IPS-20b (cell line): Measurements from ENCODE around the gene NYNRIN.
"Not testable (repeated sequence)": the region's sequence is repeated elsewhere in the genome, so short reads cannot be mapped to it uniquely, and the experiment has no call there.

Experiments
- H3K27ac ChIP-seq: one replicate; pipeline ENCODE4 v1.5.1; 2013; ENCODE audit warnings: low read length
- H3K27me3 ChIP-seq: 2 replicates; pipeline ENCODE4 v1.6.1; 2013; ENCODE audit warnings: mild to moderate bottlenecking, low read length, inconsistent platforms; ENCODE audit not compliant: insufficient read depth
- H3K36me3 ChIP-seq: 2 replicates; pipeline ENCODE4 v1.6.1; 2013; ENCODE audit warnings: low read depth, mild to moderate bottlenecking, inconsistent platforms, low read length, moderate library complexity; ENCODE audit not compliant: insufficient read depth
- H3K4me1 ChIP-seq: 2 replicates; pipeline ENCODE4 v1.6.1; 2013; ENCODE audit warnings: mild to moderate bottlenecking, control low read depth, inconsistent platforms, low read length, moderate library complexity; ENCODE audit not compliant: insufficient read depth
- H3K4me3 ChIP-seq: 2 replicates; pipeline ENCODE4 v1.5.1; 2013; ENCODE audit warnings: mild to moderate bottlenecking, low read length, inconsistent platforms
- H3K9ac ChIP-seq: 2 replicates; pipeline ENCODE4 v1.6.1; 2013; ENCODE audit warnings: low read depth, mild to moderate bottlenecking, inconsistent platforms, low read length, moderate library complexity
- H3K9me3 ChIP-seq: 2 replicates; pipeline ENCODE4 v1.6.1; 2013; ENCODE audit warnings: mild to moderate bottlenecking, low read depth, low read length, inconsistent platforms; ENCODE audit not compliant: insufficient read depth

NYNRIN gene

DNA sequence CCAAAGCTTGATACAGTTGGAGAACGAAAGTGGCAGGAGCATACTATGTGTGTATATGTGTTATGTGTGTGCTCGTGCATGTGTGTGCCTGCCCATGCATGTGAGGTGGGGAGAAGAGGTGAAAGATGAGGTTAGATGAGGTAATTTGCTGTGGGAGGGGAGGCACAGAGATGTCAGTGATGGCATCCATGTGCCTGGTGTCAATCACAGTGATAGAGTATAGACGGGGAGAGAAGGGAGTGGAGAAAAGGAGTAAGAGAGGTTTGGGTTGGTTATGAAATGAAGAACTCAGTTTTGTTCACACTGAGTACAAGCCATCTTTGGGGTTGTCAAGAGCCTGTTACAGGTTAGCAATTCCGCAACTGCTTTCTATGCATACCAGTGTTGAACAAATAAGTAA is 14.6 kb upstream of the NYNRIN start:
- H3K4me1 ChIP-seq = peaks cover 5% of the 10 kb centered on the region; the same call in 1 of the 2 replicates
- H3K9me3 ChIP-seq = no peaks in the 10 kb centered on the region
- no peaks in the 10 kb centered on the region for H3K36me3 ChIP-seq
- no peak overlapping the region for H3K27ac ChIP-seq
- no peak overlapping the region for H3K4me3 ChIP-seq
- H3K9ac ChIP-seq = no peak overlapping the region
- no peaks in the 10 kb centered on the region for H3K27me3 ChIP-seq

DNA sequence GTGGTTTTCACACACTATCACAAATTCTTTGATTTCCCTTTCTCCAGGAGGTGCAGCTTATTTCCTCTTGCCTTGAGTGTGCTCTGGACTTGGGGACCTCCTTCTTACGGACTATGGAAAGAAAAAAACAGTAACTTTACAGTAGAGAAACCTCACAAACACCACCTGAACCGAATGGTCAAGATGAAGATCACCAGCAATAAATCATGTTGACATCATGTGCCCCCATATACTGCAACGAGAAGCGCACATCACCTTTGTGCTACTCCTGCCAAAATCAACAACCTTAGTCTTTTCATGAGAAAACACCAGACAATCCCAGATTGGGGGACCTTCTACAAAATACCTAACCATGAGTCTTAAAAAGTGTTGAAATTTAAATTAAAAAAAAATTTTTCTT is 13.3 kb upstream of the NYNRIN start:
- no peaks in the 10 kb centered on the region for H3K9me3 ChIP-seq
- H3K27ac ChIP-seq = no peak overlapping the region
- no peaks in the 10 kb centered on the region for H3K36me3 ChIP-seq
- H3K9ac ChIP-seq = no peak overlapping the region
- no peaks in the 10 kb centered on the region for H3K27me3 ChIP-seq
- H3K4me1 ChIP-seq = peaks cover 5% of the 10 kb centered on the region; the same call in 1 of the 2 replicates
- H3K4me3 ChIP-seq = no peak overlapping the region

DNA sequence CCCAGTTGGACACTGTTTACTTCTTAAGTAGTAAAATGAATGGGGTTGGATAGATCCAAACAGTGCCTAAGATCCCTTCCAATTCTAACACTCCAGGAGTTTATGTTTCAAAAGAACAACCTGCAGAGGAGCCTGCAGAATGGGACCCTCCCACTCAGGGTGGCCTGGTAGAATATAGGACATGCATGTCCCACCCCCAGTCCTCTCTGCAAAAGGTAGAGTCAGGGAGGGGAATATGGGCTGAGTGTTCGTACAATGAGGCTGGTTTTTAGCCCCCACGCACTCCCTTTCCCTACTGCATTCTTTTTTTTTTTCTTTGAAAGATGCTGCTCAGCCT is 11.8 kb upstream of the NYNRIN start:
- Histone ChIP-seq H3K4me1 (no peaks in the 10 kb centered on the region), H3K27ac (no peak overlapping the region), H3K36me3 (no peaks in the 10 kb centered on the region)

DNA sequence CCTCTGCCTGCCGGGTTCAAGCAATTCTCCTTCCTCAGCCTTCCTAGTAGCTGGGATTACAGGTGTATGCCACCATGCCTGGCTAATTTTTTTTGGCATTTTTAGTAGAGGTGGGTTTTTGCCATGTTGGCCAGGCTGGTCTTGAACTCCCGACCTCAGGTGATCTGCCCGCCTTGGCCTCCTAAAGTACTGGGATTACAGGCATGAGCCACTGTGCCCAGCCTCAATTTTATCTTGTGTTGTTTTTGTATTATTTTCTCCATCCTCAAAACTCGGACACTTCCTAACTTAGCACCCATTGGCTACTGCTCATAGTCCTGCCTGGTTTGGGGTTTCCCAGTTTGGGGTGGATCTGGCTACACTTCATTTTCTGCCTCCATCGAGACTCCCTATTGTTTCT is 11.2 kb upstream of the NYNRIN start:
- not testable (repeated sequence) for H3K4me1 ChIP-seq, H3K4me3 ChIP-seq, H3K27ac ChIP-seq

More for the DNA sequence above, 11.8 kb upstream of the NYNRIN start:
- H3K9me3 ChIP-seq = no peaks in the 10 kb centered on the region
- H3K4me3 ChIP-seq = no peak overlapping the region
- H3K27me3 ChIP-seq = no peaks in the 10 kb centered on the region
- H3K9ac ChIP-seq = no peak overlapping the region

DNA sequence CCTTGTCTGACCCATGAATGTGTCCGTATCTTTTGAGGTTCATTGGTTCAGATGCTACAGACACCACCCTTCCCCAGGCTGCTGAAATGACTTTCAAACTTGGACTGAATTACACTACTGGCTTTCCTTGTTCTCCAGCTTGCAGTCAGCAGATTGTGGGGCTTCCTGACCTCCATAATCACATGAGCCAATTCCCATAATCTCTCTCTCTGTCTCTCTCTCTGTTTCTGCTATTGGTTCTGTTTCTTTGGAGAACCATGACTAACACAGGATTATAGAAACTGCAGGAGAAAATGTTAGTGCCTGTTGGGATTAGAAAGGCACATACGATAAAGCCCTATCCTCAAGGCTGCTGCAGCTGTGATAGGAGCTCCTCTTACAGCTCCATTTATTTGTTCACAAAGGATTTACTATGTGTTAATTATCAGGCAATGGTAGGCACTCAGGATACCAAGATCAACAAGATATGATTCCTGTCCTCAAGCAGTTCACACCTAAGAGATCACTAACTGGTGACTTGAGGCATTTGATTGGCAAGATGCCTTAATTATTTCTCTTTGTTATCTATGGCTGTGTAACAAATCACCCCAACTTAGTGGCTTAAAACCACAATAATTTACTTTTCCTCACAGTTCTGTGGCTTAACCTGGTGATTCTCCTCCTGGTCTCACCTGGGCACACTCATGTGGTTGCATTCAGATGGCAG is 10.2 kb upstream of the NYNRIN start:
- no peaks in the 10 kb centered on the region for H3K36me3 ChIP-seq
- H3K4me3 ChIP-seq = no peak overlapping the region
- H3K4me1 ChIP-seq = peaks cover 7% of the 10 kb centered on the region; the same call in 1 of the 2 replicates
- H3K9me3 ChIP-seq = no peaks in the 10 kb centered on the region
- no peak overlapping the region for H3K27ac ChIP-seq
- no peak overlapping the region for H3K9ac ChIP-seq
- no peaks in the 10 kb centered on the region for H3K27me3 ChIP-seq

More for the DNA sequence above, 11.2 kb upstream of the NYNRIN start:
- H3K27me3 ChIP-seq, H3K9ac ChIP-seq, H3K9me3 ChIP-seq, H3K36me3 ChIP-seq: not testable (repeated sequence)

DNA sequence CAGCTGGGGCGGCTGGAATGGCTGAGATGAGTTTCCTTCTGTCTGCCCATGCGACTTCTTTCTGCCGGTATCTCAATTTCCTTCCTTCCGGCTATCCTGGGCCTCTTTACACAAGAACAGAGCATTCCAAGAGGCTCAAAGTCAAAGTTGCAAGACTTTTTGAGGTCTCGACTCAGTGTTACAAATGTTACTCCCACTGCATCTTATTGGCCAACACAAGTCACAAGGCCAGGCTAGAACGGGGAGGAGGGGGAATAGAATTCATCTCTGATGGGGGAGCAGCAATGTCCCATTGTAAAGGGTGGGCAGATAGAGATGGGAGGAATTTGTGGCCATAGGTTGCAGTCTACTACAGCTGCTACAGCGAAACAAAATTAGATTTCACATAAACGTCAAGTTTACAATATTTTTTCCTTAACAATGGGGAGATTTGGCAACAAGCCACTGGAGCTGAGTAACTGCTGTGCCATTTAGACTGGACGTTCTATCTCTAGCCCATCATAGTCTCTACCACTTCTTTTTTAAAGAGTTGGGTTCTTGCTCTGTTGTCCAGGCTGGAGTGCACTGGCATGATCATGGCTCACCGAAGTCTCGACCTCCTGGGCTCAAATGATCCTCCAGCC is 9.5 kb upstream of the NYNRIN start:
- no peak overlapping the region for H3K27ac ChIP-seq

DNA sequence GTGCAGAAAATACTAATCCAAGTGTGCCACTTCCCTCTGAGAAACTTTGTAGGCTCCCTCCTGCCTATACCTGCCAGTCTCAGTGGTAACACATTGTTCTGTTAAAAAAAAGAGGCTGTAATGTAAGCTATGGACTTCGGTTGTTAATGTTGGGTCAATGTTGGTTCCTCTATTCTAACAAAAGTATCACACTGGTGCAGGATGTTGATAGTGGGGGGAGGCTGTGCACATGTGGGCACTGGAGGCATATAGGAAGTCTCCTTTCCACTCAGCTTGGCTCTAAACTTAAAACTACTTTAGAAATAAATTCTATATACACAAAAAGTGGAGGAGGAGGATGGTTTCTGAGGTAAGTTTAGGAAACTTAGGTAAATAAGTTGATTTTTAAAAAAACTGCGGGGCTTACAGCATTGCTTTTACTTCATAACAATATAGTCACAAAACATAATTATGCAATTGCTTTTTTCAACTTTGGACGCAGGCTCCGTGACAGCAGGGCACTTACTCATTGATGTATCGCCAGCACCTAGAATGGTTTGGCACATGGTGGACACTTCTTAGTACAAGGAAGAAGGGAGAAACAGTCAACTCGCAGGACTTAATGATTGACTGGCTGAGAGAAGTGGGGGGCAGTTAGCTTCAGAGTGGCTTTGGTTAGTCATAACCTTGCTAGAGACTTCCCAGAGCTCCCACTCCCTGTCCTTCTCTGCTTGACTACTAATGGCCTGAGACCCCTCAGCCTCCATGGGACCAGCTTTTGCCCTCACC is 7.9 kb upstream of the NYNRIN start:
- Histone ChIP-seq H3K27me3 (no peaks in the 10 kb centered on the region), H3K27ac (no peak overlapping the region), H3K9ac (no peak overlapping the region), H3K4me3 (no peak overlapping the region), H3K36me3 (no peaks in the 10 kb centered on the region), H3K4me1 (peaks cover 7% of the 10 kb centered on the region; the same call in 1 of the 2 replicates), H3K9me3 (no peaks in the 10 kb centered on the region)

More for the DNA sequence above, 9.5 kb upstream of the NYNRIN start:
- no peak overlapping the region for H3K4me3 ChIP-seq
- H3K36me3 ChIP-seq = no peaks in the 10 kb centered on the region
- H3K9ac ChIP-seq = no peak overlapping the region
- H3K4me1 ChIP-seq = peaks cover 7% of the 10 kb centered on the region; the same call in 1 of the 2 replicates
- no peaks in the 10 kb centered on the region for H3K9me3 ChIP-seq
- no peaks in the 10 kb centered on the region for H3K27me3 ChIP-seq

DNA sequence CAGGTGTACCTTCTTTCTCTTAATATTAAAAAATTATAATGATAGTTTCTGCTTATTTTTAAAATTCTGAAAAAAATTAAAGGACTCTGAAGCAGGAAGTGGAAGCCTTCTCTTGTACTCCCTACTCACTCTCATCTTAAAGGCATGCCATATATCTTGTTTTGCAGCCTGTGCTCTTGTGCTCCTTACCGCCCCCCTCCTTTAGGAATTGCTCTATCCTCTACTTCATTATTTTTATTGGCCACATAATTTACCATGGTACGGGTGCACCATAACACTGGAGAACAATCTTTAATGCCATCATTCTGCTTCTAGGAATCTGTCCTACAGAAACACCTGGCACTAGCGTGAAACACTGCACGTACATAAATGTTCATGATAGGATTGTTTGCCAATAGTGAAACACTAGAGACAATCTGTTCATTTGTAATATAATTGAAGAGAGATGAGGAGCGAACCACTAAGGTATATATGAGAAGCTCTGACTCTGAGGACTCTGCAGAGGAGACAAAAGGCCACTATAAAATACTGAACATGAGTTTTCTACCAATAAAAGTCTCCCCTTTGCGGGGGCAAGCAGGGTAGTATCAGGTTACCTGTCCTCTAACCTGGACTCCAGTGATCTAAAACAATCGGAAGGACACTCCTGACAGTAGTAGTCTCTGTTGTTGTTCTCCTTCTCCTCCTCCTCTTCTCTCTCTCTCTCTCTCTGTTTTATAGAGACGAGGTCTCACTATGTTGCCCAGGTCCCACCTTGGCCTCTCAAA is 6.3 kb upstream of the NYNRIN start:
- Histone ChIP-seq H3K27me3 (no peaks in the 10 kb centered on the region), H3K27ac (no peak overlapping the region), H3K4me1 (peaks cover 7% of the 10 kb centered on the region; the same call in 1 of the 2 replicates), H3K36me3 (no peaks in the 10 kb centered on the region), H3K9ac (no peak overlapping the region), H3K9me3 (no peaks in the 10 kb centered on the region), H3K4me3 (no peak overlapping the region)

DNA sequence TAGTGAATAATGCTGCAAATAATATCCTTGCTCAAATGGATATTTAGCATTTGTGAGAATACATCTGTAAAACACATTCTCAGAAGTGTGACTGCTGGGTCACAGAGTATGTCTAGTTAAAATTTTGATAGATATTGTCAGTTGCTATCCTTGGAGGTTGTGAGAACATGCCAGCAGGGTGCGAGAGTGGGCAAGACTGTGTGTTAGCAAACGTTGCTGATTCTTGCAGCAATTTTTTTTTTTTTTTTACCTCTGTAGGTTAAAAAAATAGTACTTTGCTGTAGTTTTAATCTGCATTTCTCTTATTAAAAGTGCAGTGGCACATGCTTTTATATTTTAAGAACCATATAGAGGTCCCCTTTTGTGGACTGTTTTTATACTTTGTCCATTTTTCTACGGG is 4.5 kb upstream of the NYNRIN start:
- H3K27ac ChIP-seq = no peak overlapping the region
- no peaks in the 10 kb centered on the region for H3K36me3 ChIP-seq
- H3K9ac ChIP-seq = no peak overlapping the region
- H3K4me3 ChIP-seq = no peak overlapping the region
- H3K4me1 ChIP-seq = peaks cover 12% of the 10 kb centered on the region
- H3K9me3 ChIP-seq = no peaks in the 10 kb centered on the region
- H3K27me3 ChIP-seq = peaks cover under 1% of the 10 kb centered on the region; the same call in 1 of the 2 replicates

DNA sequence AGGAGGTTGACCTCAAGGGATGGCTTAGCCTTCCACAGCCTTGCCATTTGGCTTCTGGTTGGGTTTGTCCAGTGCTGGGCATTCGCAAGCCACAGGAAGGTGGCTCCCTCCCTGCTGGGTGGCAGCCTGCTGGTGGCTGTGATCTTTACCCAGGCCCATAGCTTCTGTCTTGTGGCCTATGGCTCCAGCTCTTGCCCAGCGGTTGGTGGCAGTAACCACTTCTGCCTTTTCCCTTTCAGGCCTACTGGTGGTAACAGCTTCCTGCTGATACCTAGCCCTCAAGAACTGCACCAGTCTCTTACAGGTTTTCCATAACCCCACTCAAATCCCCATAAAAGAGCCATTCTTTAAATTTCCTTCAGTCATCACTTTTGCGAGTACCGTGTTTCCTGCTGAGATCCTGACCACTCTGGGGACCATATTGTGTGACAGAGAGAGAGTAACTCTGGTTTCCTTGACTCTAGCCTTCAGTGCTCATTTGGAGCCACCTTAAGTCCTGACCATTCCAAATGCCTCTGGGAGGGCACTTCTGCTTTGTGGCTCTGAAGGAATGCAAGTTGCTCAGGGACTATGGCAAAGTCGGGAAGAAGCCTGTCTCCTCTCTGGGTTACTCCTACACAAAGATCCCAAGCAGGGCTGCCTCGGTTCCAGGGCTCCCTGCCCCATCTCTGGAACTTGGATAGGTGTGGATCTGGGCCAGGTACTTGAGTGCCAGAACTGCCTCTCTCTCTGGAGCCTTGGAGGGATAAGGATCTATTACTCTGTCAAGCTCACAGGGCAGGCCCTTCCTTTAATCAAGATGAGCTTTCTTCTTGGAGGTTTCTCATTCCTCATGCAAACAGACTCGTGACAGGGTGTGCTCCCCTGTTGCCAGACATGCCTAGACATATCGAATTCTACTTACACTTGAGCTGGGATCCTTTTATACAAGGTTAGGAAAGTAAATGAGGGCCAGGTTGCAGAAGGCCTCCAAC is 2.9 kb upstream of the NYNRIN start:
- no peaks in the 10 kb centered on the region for H3K36me3 ChIP-seq
- H3K4me3 ChIP-seq = no peak overlapping the region
- no peak overlapping the region for H3K27ac ChIP-seq
- H3K4me1 ChIP-seq = peaks cover 17% of the 10 kb centered on the region
- H3K9ac ChIP-seq = no peak overlapping the region
- H3K27me3 ChIP-seq = peaks cover 13% of the 10 kb centered on the region
- no peaks in the 10 kb centered on the region for H3K9me3 ChIP-seq
